IMR-90 (cell line): Measurements from ENCODE around the gene BDH1. TPM values are rescaled to one million over a fixed set of nuclear protein-coding genes. Genes with fewer than 3 reads are reported as not detected.

ENCODE experiments used
- ATAC-seq: fragments of 200-7000 bp; cut with Tn5 transposase; 2 replicates; pipeline ENCODE4 v1.9.1; 2020; ENCODE audit warnings: low read depth, mild to moderate bottlenecking, moderate library complexity
- BruUV-seq: library from RNA; stranded (reverse); fragments of 400-500 nt; replicated peaks from 2 replicates; lab custom pipeline; 2021; lab: Mats Ljungman, UMichigan
- CTCF ChIA-PET: fragments of 300-600 bp; formaldehyde crosslinking; extraction: SDS; loops from one replicate; lab custom pipeline; 2021; ENCODE audit warnings: antibody characterized with exemption; lab: Yijun Ruan, JAX
- POLR2A ChIA-PET: fragments of 300-600 bp; sonication (Branson Sonifier 250); formaldehyde crosslinking; loops from one replicate; lab custom pipeline; 2022; ENCODE audit warnings: antibody characterized with exemption; ENCODE audit not compliant: unreplicated experiment; lab: Charles Lee
- DNase-seq: peaks from one replicate; pipeline ENCODE4 v3.0.0; 2013
- H2AFZ ChIP-seq: replicated peaks from 2 replicates; pipeline ENCODE3; 2013; ENCODE audit warnings: low read length, mild to moderate bottlenecking; ENCODE audit not compliant: poor library complexity
- H2AK5ac ChIP-seq: 2 replicates; pipeline ENCODE4 v1.6.1; 2013; ENCODE audit warnings: low read depth, low read length, inconsistent platforms
- H2AK9ac ChIP-seq: replicated peaks from 2 replicates; pipeline ENCODE3; 2013; ENCODE audit warnings: mild to moderate bottlenecking, low read depth, low read length, moderate library complexity; ENCODE audit not compliant: poor library complexity
- H2BK120ac ChIP-seq: 2 replicates; pipeline ENCODE4 v1.6.1; 2013; ENCODE audit warnings: low read depth, low read length, inconsistent platforms
- H2BK15ac ChIP-seq: 3 replicates; pipeline ENCODE4 v1.6.1; 2013; ENCODE audit warnings: low read depth, low read length, inconsistent platforms
- H2BK20ac ChIP-seq: 2 replicates; pipeline ENCODE4 v1.6.1; 2013; ENCODE audit warnings: low read depth, mild to moderate bottlenecking, inconsistent platforms, low read length, moderate library complexity
- H2BK5ac ChIP-seq: 2 replicates; pipeline ENCODE4 v1.6.1; 2013; ENCODE audit warnings: mild to moderate bottlenecking, low read depth, low read length, inconsistent platforms; ENCODE audit not compliant: poor library complexity, severe bottlenecking
- H3K14ac ChIP-seq: replicated peaks from 2 replicates; pipeline ENCODE4 v1.6.1; 2013; ENCODE audit warnings: low read depth, low read length, inconsistent platforms
- H3K18ac ChIP-seq: 2 replicates; pipeline ENCODE4 v1.6.1; 2013; ENCODE audit warnings: low read depth, low read length, control low read depth
- H3K23ac ChIP-seq: 2 replicates; pipeline ENCODE4 v1.6.1; 2013; ENCODE audit warnings: low read depth, low read length, inconsistent platforms
- H3K27ac ChIP-seq: 2 replicates; pipeline ENCODE4 v1.5.1; 2013; ENCODE audit warnings: mild to moderate bottlenecking, control low read depth, low read length; ENCODE audit not compliant: insufficient read depth
- H3K27me3 ChIP-seq: 2 replicates; pipeline ENCODE4 v1.6.1; 2013; ENCODE audit warnings: low read length; ENCODE audit not compliant: control insufficient read depth, insufficient read depth
- H3K36me3 ChIP-seq: 2 replicates; pipeline ENCODE4 v1.6.1; 2013; ENCODE audit warnings: low read length, mixed read lengths; ENCODE audit not compliant: control insufficient read depth, insufficient read depth
- H3K4ac ChIP-seq: 2 replicates; pipeline ENCODE4 v1.6.1; 2013; ENCODE audit warnings: low read depth, low read length, inconsistent platforms
- H3K4me1 ChIP-seq: 2 replicates; pipeline ENCODE4 v1.6.1; 2013; ENCODE audit warnings: low read length, mixed read lengths; ENCODE audit not compliant: control insufficient read depth, insufficient read depth
- H3K4me2 ChIP-seq: 2 replicates; pipeline ENCODE4 v1.6.1; 2013; ENCODE audit warnings: low read depth, mild to moderate bottlenecking, control low read depth, low read length, moderate library complexity
- H3K4me3 ChIP-seq: 2 replicates; pipeline ENCODE4 v1.5.1; 2013; ENCODE audit warnings: low read depth, mild to moderate bottlenecking, control low read depth, low read length, moderate library complexity; ENCODE audit not compliant: insufficient read depth
- H3K56ac ChIP-seq: 2 replicates; pipeline ENCODE4 v1.6.1; 2013; ENCODE audit warnings: low read length, inconsistent platforms; ENCODE audit not compliant: insufficient read depth; ENCODE audit errors: extremely low read depth
- H3K79me1 ChIP-seq, 2 experiments: 2 replicates each; pipeline ENCODE4 v1.6.1; 2013; ENCODE audit warnings: low read length in 2 of 2, inconsistent platforms in 1 of 2, low read depth in 1 of 2
- H3K9ac ChIP-seq: 2 replicates; pipeline ENCODE4 v1.6.1; 2013; ENCODE audit warnings: low read depth, low read length, control low read depth
- H3K9me1 ChIP-seq: 2 replicates; pipeline ENCODE4 v1.6.1; 2013; ENCODE audit warnings: low read length, inconsistent platforms; ENCODE audit not compliant: insufficient read depth
- H3K9me3 ChIP-seq: 2 replicates; pipeline ENCODE4 v1.6.1; 2013; ENCODE audit warnings: low read length; ENCODE audit not compliant: control insufficient read depth, insufficient read depth
- H4K20me1 ChIP-seq: 2 replicates; pipeline ENCODE4 v1.6.1; 2013; ENCODE audit warnings: low read length, inconsistent platforms; ENCODE audit not compliant: insufficient read depth
- H4K5ac ChIP-seq: 2 replicates; pipeline ENCODE4 v1.6.1; 2013; ENCODE audit warnings: mild to moderate bottlenecking, low read depth, low read length, control low read depth
- H4K8ac ChIP-seq, 2 experiments: 2 replicates each; pipeline ENCODE4 v1.6.1; 2013; ENCODE audit warnings: low read depth in 2 of 2, low read length in 2 of 2, control low read depth in 1 of 2, inconsistent platforms in 1 of 2
- H4K91ac ChIP-seq: 2 replicates; pipeline ENCODE4 v1.6.1; 2013; ENCODE audit warnings: low read depth, low read length, inconsistent platforms; ENCODE audit not compliant: insufficient read depth
- BHLHE40 ChIP-seq: fragments of 150-350 bp; IDR thresholded peaks from 2 replicates; pipeline ENCODE4 v1.6.1; 2016; ENCODE audit warnings: mild to moderate bottlenecking, low read depth, low read length
- CHD1 ChIP-seq: IDR thresholded peaks from 2 replicates; pipeline ENCODE4 v1.6.1; 2012; ENCODE audit warnings: low read depth, low read length, improper control_type of control experiment
- MAFK ChIP-seq: IDR thresholded peaks from 2 replicates; pipeline ENCODE4 v1.6.1; 2012; ENCODE audit warnings: low read depth, low read length, improper control_type of control experiment
- NFE2L2 ChIP-seq: fragments of 150-350 bp; IDR thresholded peaks from 2 replicates; pipeline ENCODE4 v1.6.1; 2016; ENCODE audit warnings: low read depth, mild to moderate bottlenecking, low read length
- POLR2A ChIP-seq: IDR thresholded peaks from 2 replicates; pipeline ENCODE4 v1.6.1; 2012; ENCODE audit warnings: mild to moderate bottlenecking, low read depth, low read length
- RCOR1 ChIP-seq: IDR thresholded peaks from 2 replicates; pipeline ENCODE4 v1.6.1; 2012; ENCODE audit warnings: mild to moderate bottlenecking, low read length, improper control_type of control experiment; ENCODE audit not compliant: insufficient replicate concordance
- RFX5 ChIP-seq: IDR thresholded peaks from 2 replicates; pipeline ENCODE4 v1.8.0; 2012; ENCODE audit warnings: low read depth, mild to moderate bottlenecking, low read length, moderate library complexity
- SMC3 ChIP-seq: fragments of 150-350 bp; IDR thresholded peaks from 2 replicates; pipeline ENCODE4 v1.6.1; 2016; ENCODE audit warnings: low read depth, mild to moderate bottlenecking, antibody characterized with exemption, low read length, moderate library complexity
- WGBS, 2 experiments: methylation state at CpG; one replicate each; pipeline versions ENCODE4 v1.1.5 to v1.1.7; 2013; ENCODE audit warnings: missing lambda C conversion rate in 2 of 2; ENCODE audit not compliant: insufficient read length in 1 of 2; ENCODE audit errors: extremely low coverage in 2 of 2; 5-methylcytosine and 5-hydroxymethylcytosine counted together
- dilution Hi-C: fragments of 300-500 bp; cut with HindIII; formaldehyde crosslinking; loops from one replicate; pipeline ENCODE4 v1.14.3; 2018; ENCODE audit warnings: low sequenced_read_pairs; ENCODE audit not compliant: unreplicated experiment
- in situ Hi-C: fragments of 300-500 bp; cut with MboI; formaldehyde crosslinking; loops from 3 replicates; pipeline ENCODE4 v1.14.3; 2019; ENCODE audit warnings: low sequenced_read_pairs, inconsistent platforms, mixed read lengths
- intact Hi-C: fragments of 100-400 bp; cut with micrococcal nuclease; formaldehyde crosslinking; loops from 2 replicates; pipeline ENCODE4 v1.10.0; 2022
- polyA plus RNA-seq, 3 experiments: library from polyadenylated mRNA; depleted of rRNA; stranded (reverse); fragments of >200 nt; gene quantifications; 2 replicates each; pipeline ENCODE4 v1.2.3, GENCODE V29; 2012; ENCODE audit warnings: low replicate concordance in 1 of 3
- total RNA-seq: library from RNA; depleted of rRNA; stranded (reverse); fragments of >200 nt; gene quantifications from 2 replicates; pipeline ENCODE4 v1.2.3, GENCODE V29; 2012
- TF ChIP-seq, protein P1 (sequence below): fragments of 150-350 bp; IDR thresholded peaks from 2 replicates; pipeline ENCODE4 v1.6.1; 2017; ENCODE audit warnings: mild to moderate bottlenecking, antibody characterized with exemption, low read length, low read depth
- TF ChIP-seq, protein P2 (sequence below): fragments of 150-350 bp; IDR thresholded peaks from 2 replicates; pipeline ENCODE4 v1.6.1; 2016; ENCODE audit warnings: low read depth, mild to moderate bottlenecking, low read length, moderate library complexity, borderline replicate concordance
- TF ChIP-seq, protein P3 (sequence below): conservative IDR thresholded peaks from 2 replicates; pipeline ENCODE4 v1.5.1; 2012; ENCODE audit warnings: mild to moderate bottlenecking, low read depth, low read length, improper control_type of control experiment

BDH1 gene
- total and polyA plus RNA-seq, 2 of the 4 experiments (the other 2 are of a cell fraction) = 2.7 to 4.4 TPM

DNA sequence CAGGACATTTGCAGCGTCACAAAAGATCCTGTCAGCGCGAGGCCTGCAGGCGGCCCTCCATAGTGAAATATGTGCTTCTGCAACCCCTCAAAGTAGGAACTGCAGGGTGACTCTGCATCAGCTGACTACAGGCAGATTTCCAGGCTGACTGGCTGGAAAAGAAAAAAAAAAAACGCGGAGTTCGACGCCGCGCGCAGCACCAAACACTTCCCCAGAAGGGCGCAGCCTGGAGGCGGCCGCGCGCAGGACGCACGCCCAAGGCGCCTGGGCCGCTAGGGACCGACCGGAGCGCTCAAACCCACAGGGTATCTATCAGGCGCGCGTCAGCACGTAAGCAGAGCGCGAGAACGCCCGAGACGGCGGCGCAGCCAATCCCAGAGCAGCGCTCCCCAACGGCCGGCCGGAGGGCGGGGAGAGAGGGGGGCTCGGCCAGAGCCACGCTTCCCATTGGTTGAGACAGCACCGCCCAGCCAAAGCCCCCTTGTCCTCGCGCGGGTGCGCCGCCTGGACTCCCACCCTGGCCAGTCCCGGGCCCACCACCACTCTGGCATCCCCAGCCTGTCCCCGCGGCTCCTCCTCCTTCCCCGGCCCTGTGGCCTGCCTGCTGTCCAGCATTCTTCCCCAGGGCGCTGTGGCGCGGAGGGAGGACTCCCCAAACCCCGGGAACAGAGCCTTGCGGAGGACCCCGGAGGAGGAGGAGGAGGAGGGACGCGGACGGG, 1.0 kb downstream of the BDH1 start (continued):
- TF ChIP-seq CHD1 (no peak), POLR2A (no peak), BHLHE40 (0 out of 2 replicates have a peak, but pooled peaks have one; percentile 36)

DNA sequence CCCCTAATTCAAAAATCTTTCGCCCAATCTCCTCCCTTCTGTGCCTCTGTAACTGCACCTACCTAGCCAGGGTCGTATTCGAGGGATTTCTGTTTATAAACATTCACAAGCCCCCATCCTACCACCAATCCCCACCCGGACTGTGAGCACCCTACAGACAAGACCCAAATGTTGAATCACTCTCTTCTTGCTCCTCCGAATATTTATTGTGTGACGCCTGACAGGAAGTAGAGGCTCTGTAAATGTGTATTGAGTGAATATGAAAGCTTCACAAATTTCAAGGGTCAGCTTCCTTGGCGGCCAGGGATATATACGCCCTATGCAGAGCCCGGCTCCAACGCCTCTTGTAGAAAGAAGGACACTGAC, 1.6 kb downstream of the BDH1 start:
- peak overlapping the region; percentile 29 to 84; a peak in 3 of 4 replicates for H4K8ac ChIP-seq
- H3K4me3 ChIP-seq = peak overlapping the region; percentile 51
- intact Hi-C loops = loop anchor here (1.0 kb wide), 1 partner anchor 330 kb away; no protein-coding TSS in a partner anchor
- WGBS, 2 experiments = 100% methylated on average over 1 of the region's 10 CpGs; no CpG with 5 or more reads in 1 of the 2 experiments
- H2BK5ac ChIP-seq = peak overlapping the region; percentile 22
- H3K4me2 ChIP-seq = peak overlapping the region; percentile 83
- no peak overlapping the region for H4K91ac ChIP-seq
- H3K4ac ChIP-seq = peak overlapping the region; percentile 49
- POLR2A ChIA-PET = interaction anchor here (0.6 kb wide), 1 partner anchor 13 kb away, joined by 6 read pairs; no protein-coding TSS in a partner anchor
- H2AFZ ChIP-seq = peak overlapping the region; percentile 99
- peak overlapping the region; percentile 49 for H4K5ac ChIP-seq
- no peaks in the 10 kb centered on the region for H3K9me3 ChIP-seq
- peak overlapping the region; percentile 26 for H3K18ac ChIP-seq
- H2BK20ac ChIP-seq = no peak overlapping the region
- CTCF ChIA-PET = interaction anchor here (0.6 kb wide), 1 partner anchor 21 kb away, joined by 3 read pairs; no protein-coding TSS in a partner anchor
- peaks cover 3% of the 10 kb centered on the region; the same call in 1 of the 2 replicates for H3K9me1 ChIP-seq
- H3K9ac ChIP-seq = peak overlapping the region; percentile 59
- H2AK5ac ChIP-seq = no peak overlapping the region
- DNase-seq (no peak), ATAC-seq (peak; percentile 1)
- peaks cover 16% of the 10 kb centered on the region for H3K27me3 ChIP-seq
- peak overlapping the region; percentile 58 for H3K14ac ChIP-seq
- H3K27ac ChIP-seq = peak overlapping the region; percentile 76
- H3K56ac ChIP-seq = peak overlapping the region; percentile 58; the same call in 1 of the 2 replicates
- no peaks in the 10 kb centered on the region; the same call in 1 of the 2 replicates for H4K20me1 ChIP-seq
- peak overlapping the region; percentile 6; the same call in 1 of the 2 replicates for H2BK120ac ChIP-seq
- H2BK15ac ChIP-seq = no peak overlapping the region; the same call in 2 of the 3 replicates
- no peaks in the 10 kb centered on the region for H3K36me3 ChIP-seq
- dilution Hi-C loops = no loop called here
- in situ Hi-C loops = no loop called here
- peak overlapping the region; percentile 64 for H3K23ac ChIP-seq
- no TSS peak for BruUV-seq
- peaks cover 4% of the 10 kb centered on the region for H3K4me1 ChIP-seq
- TF ChIP-seq, protein P1, sequence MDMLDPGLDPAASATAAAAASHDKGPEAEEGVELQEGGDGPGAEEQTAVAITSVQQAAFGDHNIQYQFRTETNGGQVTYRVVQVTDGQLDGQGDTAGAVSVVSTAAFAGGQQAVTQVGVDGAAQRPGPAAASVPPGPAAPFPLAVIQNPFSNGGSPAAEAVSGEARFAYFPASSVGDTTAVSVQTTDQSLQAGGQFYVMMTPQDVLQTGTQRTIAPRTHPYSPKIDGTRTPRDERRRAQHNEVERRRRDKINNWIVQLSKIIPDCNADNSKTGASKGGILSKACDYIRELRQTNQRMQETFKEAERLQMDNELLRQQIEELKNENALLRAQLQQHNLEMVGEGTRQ = no peak
- TF ChIP-seq, protein P2, sequence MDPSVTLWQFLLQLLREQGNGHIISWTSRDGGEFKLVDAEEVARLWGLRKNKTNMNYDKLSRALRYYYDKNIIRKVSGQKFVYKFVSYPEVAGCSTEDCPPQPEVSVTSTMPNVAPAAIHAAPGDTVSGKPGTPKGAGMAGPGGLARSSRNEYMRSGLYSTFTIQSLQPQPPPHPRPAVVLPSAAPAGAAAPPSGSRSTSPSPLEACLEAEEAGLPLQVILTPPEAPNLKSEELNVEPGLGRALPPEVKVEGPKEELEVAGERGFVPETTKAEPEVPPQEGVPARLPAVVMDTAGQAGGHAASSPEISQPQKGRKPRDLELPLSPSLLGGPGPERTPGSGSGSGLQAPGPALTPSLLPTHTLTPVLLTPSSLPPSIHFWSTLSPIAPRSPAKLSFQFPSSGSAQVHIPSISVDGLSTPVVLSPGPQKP = no peak
- TF ChIP-seq, protein P3, sequence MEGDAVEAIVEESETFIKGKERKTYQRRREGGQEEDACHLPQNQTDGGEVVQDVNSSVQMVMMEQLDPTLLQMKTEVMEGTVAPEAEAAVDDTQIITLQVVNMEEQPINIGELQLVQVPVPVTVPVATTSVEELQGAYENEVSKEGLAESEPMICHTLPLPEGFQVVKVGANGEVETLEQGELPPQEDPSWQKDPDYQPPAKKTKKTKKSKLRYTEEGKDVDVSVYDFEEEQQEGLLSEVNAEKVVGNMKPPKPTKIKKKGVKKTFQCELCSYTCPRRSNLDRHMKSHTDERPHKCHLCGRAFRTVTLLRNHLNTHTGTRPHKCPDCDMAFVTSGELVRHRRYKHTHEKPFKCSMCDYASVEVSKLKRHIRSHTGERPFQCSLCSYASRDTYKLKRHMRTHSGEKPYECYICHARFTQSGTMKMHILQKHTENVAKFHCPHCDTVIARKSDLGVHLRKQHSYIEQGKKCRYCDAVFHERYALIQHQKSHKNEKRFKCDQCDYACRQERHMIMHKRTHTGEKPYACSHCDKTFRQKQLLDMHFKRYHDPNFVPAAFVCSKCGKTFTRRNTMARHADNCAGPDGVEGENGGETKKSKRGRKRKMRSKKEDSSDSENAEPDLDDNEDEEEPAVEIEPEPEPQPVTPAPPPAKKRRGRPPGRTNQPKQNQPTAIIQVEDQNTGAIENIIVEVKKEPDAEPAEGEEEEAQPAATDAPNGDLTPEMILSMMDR = no peak
- TF ChIP-seq RFX5 = no peak
- TF ChIP-seq RCOR1 = no peak
- TF ChIP-seq SMC3 = no peak
- TF ChIP-seq POLR2A = no peak
- no peak for TF ChIP-seq NFE2L2
- TF ChIP-seq MAFK = no peak
- H3K79me1 ChIP-seq = 0 out of 4 replicates have a peak, but pooled peaks cover 0 to 5% of the 10 kb centered on the region in 2 experiments
- H2AK9ac ChIP-seq = peak overlapping the region; percentile 55
